NCI-H345 treated with DMSO at 0.1 percent for 48 hours (cell line): Measurements from ENCODE around the gene LDAH.

Experiments
- DNase-seq: peaks from one replicate; lab custom pipeline; 2025; ENCODE audit not compliant: unreplicated experiment; lab: John Stamatoyannopoulos, UW

LDAH gene

DNA sequence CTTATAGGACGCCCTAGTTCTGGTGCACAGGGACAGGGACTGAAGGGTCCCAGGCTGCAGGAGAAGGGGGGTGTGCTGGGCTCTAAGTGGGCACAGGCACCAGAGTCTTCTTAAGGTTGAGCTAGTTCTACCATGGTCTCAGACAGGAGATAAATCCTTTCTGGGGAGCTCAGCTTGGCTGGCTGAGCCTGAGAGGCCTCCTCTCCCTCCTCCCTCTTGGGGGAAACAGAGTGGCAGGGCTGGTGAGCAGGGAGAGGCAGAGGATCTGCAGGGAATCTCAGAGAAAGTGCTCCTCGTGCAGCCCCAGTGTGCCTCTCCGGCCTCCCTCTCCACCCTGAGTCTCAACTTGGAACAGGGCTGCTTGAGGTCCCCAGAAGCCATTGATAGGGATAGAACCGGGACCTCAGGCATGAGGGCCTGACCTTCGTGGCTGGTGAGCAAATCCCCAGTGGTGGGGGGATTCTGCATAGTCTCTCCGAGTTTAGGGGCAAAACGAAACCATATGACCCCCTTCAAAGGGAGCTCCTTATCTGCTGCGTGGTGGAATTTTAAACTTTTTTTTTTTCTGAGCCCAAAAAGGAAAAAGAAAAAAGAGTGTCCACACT is 153.9 kb downstream of the LDAH start:
- DNase-seq, result no peak

DNA sequence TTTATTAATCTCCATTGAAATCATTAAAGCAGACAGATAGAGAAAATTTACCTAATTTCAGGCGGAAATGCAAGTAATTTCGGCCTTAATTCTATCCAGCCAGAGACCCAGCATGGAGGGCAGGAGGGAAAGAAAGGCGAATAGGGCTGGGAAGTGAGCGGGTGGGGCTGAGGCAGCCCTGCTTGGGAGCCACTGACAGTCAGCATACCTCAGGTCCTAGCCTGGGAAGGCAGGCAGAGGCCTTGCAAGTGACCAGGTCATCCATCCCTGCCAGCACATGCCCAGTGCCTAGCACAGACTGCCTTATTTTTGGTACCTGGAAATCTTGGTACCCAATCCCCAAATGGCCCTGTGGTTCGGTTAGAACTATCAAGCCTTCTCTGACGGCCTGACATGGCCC is 154.4 kb downstream of the LDAH start:
- no peak for DNase-seq

DNA sequence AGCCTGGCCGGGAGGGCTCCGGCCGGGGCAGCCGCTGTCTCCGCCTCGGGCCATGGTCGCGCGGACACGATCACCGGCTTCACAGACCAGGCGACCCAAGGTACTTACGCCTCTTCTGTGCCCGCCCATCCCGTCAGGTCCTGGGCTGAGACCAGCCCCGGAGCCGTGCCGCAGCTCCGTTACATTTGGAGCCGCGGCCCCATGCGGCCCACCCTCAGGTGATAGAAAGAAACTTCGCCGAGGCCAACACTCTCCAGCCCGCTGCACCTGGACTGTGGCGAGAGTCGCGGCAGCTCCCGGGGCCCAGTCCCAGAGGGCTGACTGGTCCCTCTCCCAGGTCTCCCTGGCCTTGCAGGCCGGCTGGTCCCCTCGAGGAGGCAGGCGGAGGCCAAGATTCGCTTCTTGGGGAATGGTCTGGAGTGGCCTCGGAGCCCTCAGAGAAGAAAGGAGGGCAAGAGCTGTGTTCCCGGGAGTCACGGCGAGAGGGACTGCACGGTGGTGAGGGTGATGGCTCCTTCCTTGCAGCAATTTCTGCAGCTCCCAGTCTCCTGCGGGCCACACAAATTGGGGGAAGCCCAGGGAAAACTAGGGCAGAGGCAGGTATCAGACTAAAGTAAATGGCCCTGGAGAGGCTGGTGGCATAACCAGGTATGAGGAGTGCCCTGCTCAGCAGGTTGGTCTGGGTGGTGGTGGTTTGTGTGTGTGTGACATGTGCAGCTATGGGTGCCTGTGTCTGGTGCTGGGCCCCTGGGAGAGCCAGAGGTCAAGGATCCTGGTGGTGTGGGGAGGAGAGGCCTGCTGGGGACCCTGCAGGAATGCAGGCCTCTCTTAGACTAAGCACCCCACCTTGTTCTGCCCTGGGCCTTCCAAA is 155.1 kb downstream of the LDAH start:
- DNase-seq, result no peak

DNA sequence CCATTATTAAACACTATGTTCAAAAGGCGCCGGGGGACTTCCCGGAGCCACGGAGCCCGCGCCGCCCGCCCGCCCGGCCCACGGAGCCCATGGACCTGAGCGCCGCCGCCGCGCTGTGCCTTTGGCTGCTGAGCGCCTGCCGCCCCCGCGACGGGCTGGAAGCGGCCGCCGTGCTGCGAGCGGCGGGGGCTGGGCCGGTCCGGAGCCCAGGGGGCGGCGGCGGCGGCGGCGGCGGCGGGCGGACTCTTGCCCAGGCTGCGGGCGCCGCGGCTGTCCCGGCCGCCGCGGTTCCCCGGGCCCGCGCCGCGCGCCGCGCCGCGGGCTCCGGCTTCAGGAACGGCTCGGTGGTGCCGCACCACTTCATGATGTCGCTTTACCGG is 155.8 kb downstream of the LDAH start:
- no peak for DNase-seq

DNA sequence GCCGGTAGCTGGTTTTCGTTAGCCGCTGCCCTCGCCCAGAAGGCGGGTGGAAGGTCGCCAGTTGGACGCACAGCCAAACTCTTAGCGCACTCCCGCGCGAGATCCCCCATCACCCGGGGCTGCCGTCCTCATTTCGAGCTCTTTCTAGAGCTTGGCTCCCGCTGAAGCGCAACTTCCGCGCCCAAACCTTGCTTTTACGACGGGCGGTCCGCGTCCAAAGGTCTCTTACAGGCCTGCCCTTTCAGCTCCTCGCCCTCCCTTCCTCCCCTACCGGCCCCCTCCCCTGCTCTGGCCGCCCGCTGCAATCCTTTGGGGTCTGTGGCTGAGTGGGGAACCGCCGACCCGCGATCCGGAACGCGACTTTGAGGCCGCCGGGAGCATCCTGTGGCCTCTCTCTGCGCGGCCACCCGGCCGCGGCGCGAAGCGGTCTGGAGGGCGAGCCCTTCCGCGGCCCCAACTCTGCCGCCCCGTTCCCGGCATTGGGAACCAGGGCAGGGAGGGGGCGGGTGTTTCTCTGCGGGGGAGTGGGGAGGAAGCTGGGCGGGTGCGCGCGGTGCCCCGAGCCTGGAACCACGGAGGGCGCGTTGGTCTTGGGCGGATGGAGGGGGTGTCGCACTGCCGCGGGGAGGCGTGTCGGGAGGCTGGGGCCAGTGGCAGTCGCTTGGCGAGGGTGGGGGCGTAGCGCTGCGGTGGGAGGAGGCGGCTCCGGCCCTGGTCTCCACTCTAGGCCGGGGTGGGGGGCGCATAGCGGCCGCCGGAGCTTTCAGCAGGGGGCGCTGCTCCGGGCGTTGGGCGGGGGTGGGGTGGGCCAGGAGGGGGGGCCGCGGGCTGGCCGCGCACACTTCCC is 156.4 kb downstream of the LDAH start, which contains the start of gene GDF7:
Gene GDF7, plus strand, starts transcription at position 841 of the 847 bp plus-strand sequence. CDS start 96 bp downstream, outside the sequence.
- no peak for DNase-seq

DNA sequence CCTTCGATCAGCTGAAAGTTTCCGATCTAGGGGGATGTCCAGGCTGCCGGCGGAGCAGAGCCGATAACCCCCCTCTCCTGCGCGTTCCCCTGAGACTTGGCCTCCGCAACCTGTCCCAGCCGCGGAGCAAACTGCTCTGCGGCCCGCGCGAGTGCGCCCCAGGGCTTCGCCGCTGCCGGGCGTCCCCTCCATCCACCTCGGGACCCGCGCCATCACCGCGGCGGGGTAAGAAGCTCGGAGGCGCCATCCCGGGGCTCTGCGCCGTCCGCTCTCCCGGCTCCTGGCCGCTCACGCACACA is 156.9 kb downstream of the LDAH start:
- DNase-seq, result no peak

DNA sequence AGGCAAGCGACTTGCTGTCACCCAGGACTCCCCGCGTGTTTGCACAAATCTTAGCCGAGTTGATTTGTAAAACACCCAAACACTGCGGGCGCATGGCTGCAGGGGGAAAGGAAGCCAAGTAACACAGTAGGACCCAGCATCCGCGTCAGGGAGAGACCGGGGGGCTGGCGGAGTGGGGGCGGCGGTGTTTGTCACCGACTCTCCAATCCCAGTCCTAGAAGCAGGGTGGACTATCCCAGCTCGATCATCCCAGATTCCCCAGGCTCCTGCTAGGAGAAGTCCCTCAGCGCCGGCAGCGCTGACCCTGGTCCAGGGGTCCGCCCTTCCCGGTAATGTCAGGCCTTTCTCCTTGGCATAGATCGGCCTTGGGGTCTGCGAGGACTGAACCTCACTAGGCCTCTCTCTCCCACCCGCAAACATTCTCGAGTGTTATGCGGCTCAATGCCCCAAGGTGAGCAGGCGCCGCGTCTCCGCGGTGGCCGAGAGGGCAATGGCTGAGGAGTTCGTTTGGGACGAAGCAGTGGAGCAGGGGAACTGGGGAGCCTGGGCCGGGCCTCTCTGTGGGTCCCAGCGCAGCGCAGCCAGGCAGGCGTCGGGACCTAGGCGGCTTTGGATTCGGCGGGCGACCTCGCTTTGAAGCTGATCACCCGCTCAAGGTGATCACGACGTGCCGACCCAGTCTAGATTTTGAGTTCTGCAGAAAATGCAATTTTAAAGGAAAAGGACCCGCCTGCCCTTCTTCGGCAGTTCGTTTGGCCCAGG is 157.5 kb downstream of the LDAH start:
- no peak for DNase-seq

DNA sequence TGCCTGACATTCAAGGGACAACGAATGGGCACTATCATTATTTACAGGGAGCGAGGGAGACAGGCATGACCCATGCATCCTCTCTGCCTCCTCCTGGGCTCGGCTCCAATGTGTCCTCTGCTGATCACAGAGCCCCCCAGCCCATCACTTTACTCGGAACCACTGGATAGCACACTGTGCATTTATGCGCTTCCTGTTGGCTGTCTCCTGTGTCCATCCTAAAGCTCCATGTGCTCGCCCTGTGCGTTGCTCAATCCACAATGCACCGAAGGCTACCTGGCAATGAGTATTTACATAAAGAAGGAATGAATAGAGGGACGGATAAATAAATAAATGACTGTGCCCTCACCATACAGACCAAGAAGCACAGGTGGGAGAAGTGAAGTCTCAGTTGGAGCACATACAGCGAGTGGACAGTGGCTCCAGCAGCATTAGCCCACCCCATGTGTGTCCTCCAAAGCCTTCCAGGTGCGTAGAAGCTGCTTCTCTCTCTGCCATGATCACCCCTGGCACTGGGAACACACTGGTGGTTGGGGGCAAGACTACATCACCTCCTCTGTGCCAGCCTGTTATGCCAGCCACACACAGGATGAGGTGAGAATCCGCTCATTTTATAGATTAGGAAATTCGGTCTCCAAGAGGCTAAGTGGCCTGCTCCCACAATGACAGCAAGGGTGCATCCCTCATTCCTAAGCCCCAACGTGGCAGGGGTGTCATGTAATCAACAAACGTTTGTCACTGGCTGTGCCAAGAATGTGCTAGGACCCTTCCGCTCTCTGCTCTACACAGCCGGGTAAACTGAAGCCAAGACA is 158.3 kb downstream of the LDAH start:
- no peak for DNase-seq

DNA sequence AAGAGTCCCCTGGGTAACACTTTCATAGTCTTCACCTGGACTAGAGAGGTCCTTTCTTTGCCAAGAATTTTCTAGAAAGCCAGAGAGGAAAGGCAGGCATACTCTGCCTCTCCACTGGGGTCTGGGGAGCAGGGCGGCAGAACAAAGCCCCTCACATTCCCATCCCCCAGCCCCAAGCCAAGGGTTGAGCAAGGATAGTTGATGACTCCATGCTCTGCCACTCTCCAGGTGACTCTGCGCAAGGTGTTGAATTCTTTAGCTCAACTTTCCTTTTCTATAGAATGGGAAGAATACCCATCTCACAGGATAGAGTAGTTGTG is 158.9 kb downstream of the LDAH start:
- no peak for DNase-seq

DNA sequence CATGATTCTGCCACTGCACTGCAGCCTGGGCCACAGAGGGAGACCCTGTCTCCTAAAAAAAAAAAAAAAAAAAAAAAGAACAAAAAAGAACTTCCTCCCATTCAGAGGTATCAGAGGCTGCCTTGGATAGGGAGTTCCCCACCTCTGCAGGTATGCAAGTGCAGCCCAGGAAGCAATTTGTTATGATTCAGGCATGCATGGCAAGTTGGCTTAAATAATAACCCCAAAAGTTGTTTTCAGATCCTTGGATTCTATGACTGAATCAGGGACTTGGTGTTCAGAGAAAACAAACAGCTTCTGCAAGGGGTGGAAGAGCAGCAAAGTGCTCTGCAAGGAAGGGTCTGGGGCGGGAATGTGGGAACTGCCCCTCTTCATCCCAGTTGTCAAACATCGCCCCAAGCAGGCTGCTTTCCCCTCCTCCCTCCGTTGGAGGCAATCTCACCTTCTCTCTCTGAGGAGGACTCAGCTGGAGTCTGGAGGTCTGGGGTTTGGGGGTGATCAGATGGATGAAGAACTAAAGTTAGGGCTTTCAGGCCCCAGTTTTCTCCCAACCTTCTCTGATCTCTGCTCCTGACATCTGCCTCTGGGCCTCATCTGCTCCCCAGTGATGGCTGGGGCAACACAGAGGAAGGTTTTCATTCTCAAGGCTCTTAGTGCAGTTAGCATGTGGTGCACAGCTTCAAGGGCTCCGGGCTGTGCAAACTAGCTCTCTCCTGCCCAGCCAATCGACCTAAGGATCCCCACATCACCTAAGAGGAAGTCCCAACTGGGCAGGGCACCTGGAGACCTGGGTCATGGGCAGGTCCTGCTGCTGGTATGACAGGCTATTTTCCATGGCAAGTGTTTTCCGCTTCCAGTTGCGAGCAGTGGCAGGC is 159.5 kb downstream of the LDAH start:
- DNase-seq, result no peak

DNA sequence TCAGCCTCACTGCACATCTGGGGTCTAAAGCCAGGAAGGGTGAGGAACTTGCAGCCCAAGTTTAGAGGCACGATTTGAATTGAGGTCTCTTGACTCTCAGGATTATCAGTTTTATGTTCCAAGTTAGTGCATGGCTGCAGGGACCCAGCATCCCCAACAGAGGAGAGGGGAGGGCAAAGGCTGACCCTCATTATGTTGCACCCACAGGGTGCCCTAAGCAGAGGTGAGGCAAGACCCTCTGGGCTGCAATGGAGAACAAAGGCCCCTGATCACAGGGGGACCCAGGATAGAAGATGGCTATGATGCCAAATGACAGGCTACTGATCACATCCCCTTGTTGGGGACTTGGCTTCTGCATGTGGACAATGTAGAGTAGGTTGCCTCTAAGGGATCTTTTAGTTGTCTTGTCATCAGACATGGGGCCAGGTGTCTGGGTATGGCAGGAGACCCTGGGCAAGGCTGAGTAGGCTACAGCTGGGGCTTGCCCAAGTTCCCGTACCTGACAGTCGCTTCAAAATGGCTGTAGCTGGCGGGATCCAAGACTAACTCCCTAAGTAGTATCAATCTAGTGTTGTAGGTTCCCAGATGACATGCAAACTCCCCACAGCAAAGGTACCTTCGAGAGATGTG is 160.5 kb downstream of the LDAH start:
- no peak for DNase-seq

DNA sequence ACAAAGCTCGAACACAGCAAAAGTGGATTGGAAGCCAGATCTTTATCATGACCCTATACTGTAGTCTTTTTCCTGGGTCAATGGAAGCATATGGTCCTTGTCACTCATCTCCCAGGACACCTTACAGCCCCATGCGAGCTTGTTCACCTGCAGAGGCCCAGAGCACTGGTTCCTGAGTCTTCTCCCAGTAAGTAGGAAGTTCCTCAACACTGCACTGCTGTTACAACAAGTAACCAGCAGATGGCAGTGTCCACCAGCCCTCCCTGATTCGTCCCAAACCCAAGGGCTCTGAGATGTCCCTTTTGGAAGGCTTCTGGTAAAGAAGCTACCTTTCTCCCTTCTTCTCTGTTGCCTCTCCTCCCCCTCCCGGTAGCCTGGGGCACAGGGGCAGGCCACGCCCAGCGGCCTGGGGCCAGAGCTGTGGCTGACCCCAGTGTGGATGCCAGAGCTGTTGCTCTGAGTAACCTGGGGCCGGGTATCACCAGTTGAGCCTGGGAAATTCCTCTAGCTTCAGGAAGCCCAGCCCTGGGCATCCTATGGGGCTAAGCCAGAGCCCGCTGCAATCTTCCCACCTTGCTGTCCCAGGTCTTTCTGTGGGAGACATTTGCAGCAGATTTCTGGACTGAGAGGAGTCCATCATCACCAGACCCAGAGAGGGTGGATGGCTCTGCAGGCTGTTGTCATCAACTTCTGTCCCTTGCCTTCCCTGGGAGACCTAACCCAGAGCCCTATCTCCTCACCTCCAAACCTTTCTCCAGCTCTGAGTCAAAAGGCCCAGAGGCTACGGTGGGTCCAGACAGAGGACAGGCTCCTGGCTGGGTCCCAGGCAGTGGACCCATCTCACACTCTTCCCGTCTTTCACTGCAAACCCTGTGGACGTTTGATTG is 161.2 kb downstream of the LDAH start:
- DNase-seq, result peak; percentile 62

DNA sequence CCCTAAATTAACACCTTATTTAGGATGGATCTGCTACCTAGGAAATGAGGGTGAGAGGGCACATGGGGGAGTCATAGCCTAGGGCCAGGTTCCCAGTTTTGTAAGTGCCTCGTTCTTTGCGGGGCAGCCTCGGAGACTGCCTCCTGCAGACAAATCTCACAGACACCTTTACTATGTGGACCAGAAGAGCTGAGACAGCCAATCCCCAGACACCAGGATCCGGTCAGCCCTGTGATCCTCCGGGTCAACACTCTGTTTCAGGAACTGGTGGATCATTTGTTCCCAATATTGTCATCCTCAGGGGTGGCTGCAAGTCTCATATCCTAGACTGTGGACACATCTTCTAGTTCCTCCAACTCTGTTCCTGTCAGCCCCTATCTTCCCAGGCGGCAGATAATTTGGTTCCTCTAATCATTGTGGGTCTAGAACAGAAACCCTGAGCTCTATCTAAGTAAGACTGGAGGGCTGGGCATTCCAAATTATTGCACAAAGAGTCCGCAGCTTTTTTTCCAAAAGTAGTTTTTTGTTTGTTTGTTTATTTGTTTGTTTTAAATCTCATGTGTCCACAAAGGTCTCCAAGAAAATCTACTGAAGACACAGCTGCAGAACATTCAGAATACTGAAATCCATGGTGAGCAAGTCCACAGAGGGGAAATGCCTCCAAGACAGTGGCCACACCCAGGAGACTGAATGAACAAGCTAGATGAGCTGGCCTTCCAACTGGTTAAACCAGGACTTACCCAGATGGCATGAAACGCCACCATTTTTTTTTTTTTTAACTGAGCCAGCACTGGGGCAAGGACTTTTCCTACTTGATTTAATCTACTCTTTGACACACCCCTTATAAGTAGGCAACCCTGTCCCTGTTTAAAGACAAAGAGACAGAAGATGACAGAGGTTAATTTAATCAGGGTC is 162.1 kb downstream of the LDAH start:
- DNase-seq, result no peak

DNA sequence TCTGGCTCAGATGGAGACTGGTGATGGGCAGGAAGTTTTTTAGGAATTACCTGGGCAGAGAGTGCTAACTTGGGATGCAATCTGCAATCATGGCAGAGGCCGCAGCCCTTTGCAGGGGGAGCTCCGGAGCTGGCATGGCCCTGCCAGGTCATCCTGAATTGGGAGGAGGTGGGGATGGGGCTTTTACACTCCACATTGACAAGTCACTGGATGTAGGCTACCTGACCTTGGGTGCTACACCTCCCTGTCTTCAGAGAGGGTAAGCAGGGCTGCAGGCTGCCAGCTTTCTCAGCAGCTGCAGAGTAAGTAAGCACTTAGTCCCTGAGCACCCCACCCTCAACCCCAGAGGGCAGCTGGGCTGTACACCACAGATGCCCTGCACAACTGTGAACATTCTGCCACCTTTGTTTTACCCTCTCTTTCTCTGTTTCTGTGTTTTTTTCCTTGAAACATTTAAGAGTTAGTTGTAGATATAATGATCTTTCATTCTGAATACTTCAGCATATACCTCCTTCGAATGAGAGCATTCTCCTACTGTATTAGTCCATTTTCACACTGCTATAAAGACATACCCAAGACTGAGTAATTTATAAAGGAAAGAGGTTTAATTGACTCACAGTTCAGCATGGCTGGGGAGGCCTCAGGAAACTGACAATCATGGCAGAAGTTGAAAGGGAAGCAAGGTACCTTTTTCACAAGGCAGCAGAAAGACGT is 165.2 kb downstream of the LDAH start:
- DNase-seq, result no peak

DNA sequence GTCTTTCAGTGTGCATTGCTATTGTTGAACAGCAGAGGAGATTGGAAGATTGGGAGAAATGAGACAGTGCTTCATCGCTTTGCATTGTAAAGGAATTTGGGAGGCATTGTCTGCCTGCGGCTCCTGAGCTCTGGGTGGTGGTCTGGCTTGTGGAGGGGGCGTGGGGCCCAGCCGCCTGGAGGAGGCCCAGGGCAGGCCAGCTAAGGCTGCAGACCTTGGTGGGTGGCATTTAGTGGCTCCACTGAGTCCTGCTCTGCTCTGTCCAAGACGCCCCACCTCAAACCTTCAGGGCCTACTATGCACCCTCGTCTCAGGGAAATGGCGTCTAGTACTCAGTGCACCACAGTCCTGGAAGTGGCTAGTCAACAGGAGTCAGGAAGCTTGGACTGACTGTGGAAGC is 166.3 kb downstream of the LDAH start:
- DNase-seq, result no peak

DNA sequence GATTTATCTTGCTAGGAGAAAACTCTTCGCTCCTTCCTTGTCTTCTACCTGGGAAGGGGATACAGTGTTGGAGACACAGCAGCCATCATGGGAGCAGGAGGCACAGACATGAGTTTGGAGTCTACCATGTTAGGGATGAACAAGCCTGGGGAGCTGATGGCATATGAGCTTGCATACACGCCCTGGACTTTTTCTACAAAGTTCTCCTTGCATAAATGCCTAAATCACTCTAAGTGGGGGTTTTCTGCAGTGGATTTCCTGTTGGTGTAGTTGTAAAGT is 168.4 kb downstream of the LDAH start:
- DNase-seq, result no peak
